ENCODE results near the gene CBFA2T2.
"Not testable (repeated sequence)": the region's sequence is repeated elsewhere in the genome, so short reads cannot be mapped to it uniquely, and the experiment has no call there.

Gene CBFA2T2

GRCh38 chr20:33584976-33585375 is 95.1 kb downstream of the CBFA2T2 start:
- no peaks in the 10 kb centered on the region for H3K27me3 ChIP-seq
- no peak overlapping the region for H3K9ac ChIP-seq
- H3K36me3 ChIP-seq: peaks cover 0 to 4% (median 0%) of the 10 kb centered on the region in 11 experiments; a peak in 1 of 22 replicates
- no peak for TF ChIP-seq Cebpa-rat (IDR thresholded peaks at IDR 0.05)
- H4K20me1 ChIP-seq: peaks cover 0 to 62% (median 4%) of the 10 kb centered on the region in 11 experiments; a peak in 11 of 22 replicates
- no peak overlapping the region for H3K4me2 ChIP-seq
- peaks cover 0 to 6% (median 0%) of the 10 kb centered on the region in 10 experiments; a peak in 2 of 20 replicates for H3K4me1 ChIP-seq
- no peak overlapping the region for H3K27ac ChIP-seq
- no peak overlapping the region for H3K4me3 ChIP-seq
- no peaks in the 10 kb centered on the region for H3K9me3 ChIP-seq (replicated peaks in 1 of 11)

GRCh38 chr20:33585413-33585812 is 95.5 kb downstream of the CBFA2T2 start:
- H4K20me1 ChIP-seq: peaks cover 0 to 58% (median 4%) of the 10 kb centered on the region in 11 experiments; a peak in 11 of 22 replicates
- H3K9me3 ChIP-seq (replicated peaks in 1 of 11): no peaks in the 10 kb centered on the region
- H3K9ac ChIP-seq: no peak overlapping the region
- H3K27ac ChIP-seq: no peak overlapping the region
- no peak overlapping the region for H3K4me3 ChIP-seq
- no peak overlapping the region for H3K4me2 ChIP-seq
- peaks cover 0 to 4% (median 0%) of the 10 kb centered on the region in 11 experiments; a peak in 1 of 22 replicates for H3K36me3 ChIP-seq
- no peaks in the 10 kb centered on the region for H3K27me3 ChIP-seq
- peaks cover 0 to 6% (median 0%) of the 10 kb centered on the region in 10 experiments; a peak in 2 of 20 replicates for H3K4me1 ChIP-seq
- no peak for TF ChIP-seq Cebpa-rat (IDR thresholded peaks at IDR 0.05)

- no peaks in the 10 kb centered on the region for H3K9me3 ChIP-seq (replicated peaks in 1 of 11)
- no peak for TF ChIP-seq Cebpa-rat (IDR thresholded peaks at IDR 0.05)
- no peak overlapping the region for H3K4me3 ChIP-seq
- no peak overlapping the region for H3K27ac ChIP-seq
- no peak overlapping the region for H3K9ac ChIP-seq
- H3K4me1 ChIP-seq: peaks cover 0 to 9% (median 0%) of the 10 kb centered on the region in 10 experiments; a peak in 2 of 20 replicates
- peaks cover 0 to 51% (median 4%) of the 10 kb centered on the region in 11 experiments; a peak in 11 of 22 replicates for H4K20me1 ChIP-seq
- H3K4me2 ChIP-seq: no peak overlapping the region
- H3K36me3 ChIP-seq: peaks cover 0 to 5% (median 0%) of the 10 kb centered on the region in 11 experiments; a peak in 1 of 22 replicates
- H3K27me3 ChIP-seq: no peaks in the 10 kb centered on the region
Measured at GRCh38 chr20:33589059-33589458, 99.2 kb downstream of the CBFA2T2 start.

GRCh38 chr20:33591901-33592300 is 102.0 kb downstream of the CBFA2T2 start:
- peaks cover 0 to 33% (median 4%) of the 10 kb centered on the region in 11 experiments; a peak in 11 of 22 replicates for H4K20me1 ChIP-seq
- H3K9ac ChIP-seq; H3K4me2 ChIP-seq; H3K36me3 ChIP-seq; H3K27me3 ChIP-seq; H3K27ac ChIP-seq; H3K9me3 ChIP-seq (replicated peaks in 1 of 11); H3K4me1 ChIP-seq; H3K4me3 ChIP-seq: not testable (repeated sequence)

GRCh38 chr20:33594743-33595142 is 104.8 kb downstream of the CBFA2T2 start:
- no peak for TF ChIP-seq Cebpa-rat (IDR thresholded peaks at IDR 0.05)
- H3K27me3 ChIP-seq: no peaks in the 10 kb centered on the region
- no peaks in the 10 kb centered on the region for H3K9me3 ChIP-seq (replicated peaks in 1 of 11)
- peaks cover 0 to 4% (median 0%) of the 10 kb centered on the region in 10 experiments; a peak in 2 of 20 replicates for H3K4me1 ChIP-seq
- no peak overlapping the region for H3K4me2 ChIP-seq
- no peak overlapping the region for H3K9ac ChIP-seq
- no peak overlapping the region for H3K4me3 ChIP-seq
- peaks cover 0 to 18% (median 0%) of the 10 kb centered on the region in 11 experiments; a peak in 4 of 22 replicates for H4K20me1 ChIP-seq
- no peak overlapping the region for H3K27ac ChIP-seq
- H3K36me3 ChIP-seq: peaks cover 0 to 22% (median 5%) of the 10 kb centered on the region in 11 experiments; a peak in 11 of 22 replicates

- Histone ChIP-seq H3K9me3 (replicated peaks in 1 of 11) (no peaks in the 10 kb centered on the region; a peak in 1 of 22 replicates), H3K4me2 (no peak overlapping the region), H3K27me3 (no peaks in the 10 kb centered on the region), H3K4me3 (no peak overlapping the region), H4K20me1 (peaks cover 0 to 5% (median 0%) of the 10 kb centered on the region in 11 experiments; a peak in 3 of 22 replicates), H3K27ac (no peak overlapping the region), H3K36me3 (peaks cover 5 to 59% (median 17%) of the 10 kb centered on the region in 11 experiments; a peak in 17 of 22 replicates), H3K4me1 (peaks cover 6 to 11% (median 9%) of the 10 kb centered on the region in 10 experiments; a peak in 14 of 20 replicates), H3K9ac (no peak overlapping the region)
- TF ChIP-seq Cebpa-rat (IDR thresholded peaks at IDR 0.05): no peak
Measured at GRCh38 chr20:33600414-33600813, 110.5 kb downstream of the CBFA2T2 start.

GRCh38 chr20:33600981-33601380 is 111.1 kb downstream of the CBFA2T2 start:
- no peak for TF ChIP-seq Cebpa-rat (IDR thresholded peaks at IDR 0.05)
- Histone ChIP-seq H3K9me3 (replicated peaks in 1 of 11) (no peaks in the 10 kb centered on the region; a peak in 1 of 22 replicates), H3K4me2 (no peak overlapping the region), H3K27ac (no peak overlapping the region), H3K9ac (no peak overlapping the region), H3K36me3 (peaks cover 5 to 59% (median 17%) of the 10 kb centered on the region in 11 experiments; a peak in 17 of 22 replicates), H3K4me1 (peaks cover 6 to 11% (median 9%) of the 10 kb centered on the region in 10 experiments; a peak in 14 of 20 replicates), H3K4me3 (no peak overlapping the region), H3K27me3 (no peaks in the 10 kb centered on the region), H4K20me1 (peaks cover 0 to 5% (median 0%) of the 10 kb centered on the region in 11 experiments; a peak in 3 of 22 replicates)

GRCh38 chr20:33601861-33602260 is 112.0 kb downstream of the CBFA2T2 start:
- H3K9ac ChIP-seq: no peak overlapping the region
- no peaks in the 10 kb centered on the region for H3K27me3 ChIP-seq
- peaks cover 0 to 6% (median 0%) of the 10 kb centered on the region in 11 experiments; a peak in 2 of 22 replicates for H4K20me1 ChIP-seq
- H3K4me1 ChIP-seq: peaks cover 6 to 11% (median 9%) of the 10 kb centered on the region in 10 experiments; a peak in 14 of 20 replicates
- H3K27ac ChIP-seq: no peak overlapping the region
- H3K36me3 ChIP-seq: peaks cover 8 to 64% (median 18%) of the 10 kb centered on the region in 11 experiments; a peak in 19 of 22 replicates
- no peaks in the 10 kb centered on the region; a peak in 1 of 22 replicates for H3K9me3 ChIP-seq (replicated peaks in 1 of 11)
- TF ChIP-seq Cebpa-rat (IDR thresholded peaks at IDR 0.05): no peak
- H3K4me3 ChIP-seq: no peak overlapping the region
- H3K4me2 ChIP-seq: no peak overlapping the region

- Histone ChIP-seq H3K9me3 (replicated peaks in 1 of 11) (no peaks in the 10 kb centered on the region; a peak in 1 of 22 replicates), H3K4me3 (no peak overlapping the region), H3K36me3 (peaks cover 7 to 65% (median 26%) of the 10 kb centered on the region in 11 experiments), H3K9ac (no peak overlapping the region), H3K27ac (no peak overlapping the region), H3K27me3 (no peaks in the 10 kb centered on the region), H4K20me1 (peaks cover 0 to 4% (median 0%) of the 10 kb centered on the region in 11 experiments; a peak in 2 of 22 replicates), H3K4me2 (peak overlapping the region in 6 of 11 experiments; percentile 1 to 27 (median 20); a peak in 5 of 22 replicates), H3K4me1 (peaks cover 6 to 11% (median 9%) of the 10 kb centered on the region in 10 experiments; a peak in 14 of 20 replicates)
- TF ChIP-seq Cebpa-rat (IDR thresholded peaks at IDR 0.05): no peak
Measured at GRCh38 chr20:33602826-33603590, 113.1 kb downstream of the CBFA2T2 start.

Data from BLaER1 treated with 17β-estradiol and CSF1 and Interleukin-3, amounts not matched to agents 10 nM and 100 nM (cell line).